Esophagus squamous epithelium (tissue), 5 donors: ENCODE measurements around the gene PET100. TPM values are rescaled to one million over a fixed set of nuclear protein-coding genes. Genes with fewer than 3 reads are reported as not detected.

ENCODE experiments used
- DNase-seq: peaks from one replicate; lab custom pipeline; 2025; lab: John Stamatoyannopoulos, UW
- H3K27ac ChIP-seq, 4 donors: fragments of 200-600 bp; sonication (generic); one replicate each; pipeline ENCODE4 v1.5.1; 2016 to 2019; ENCODE audit warnings: mild to moderate bottlenecking in 1 of 4
- H3K27me3 ChIP-seq, 4 donors: fragments of 200-600 bp; sonication (generic); 1 replicate in 3 of 4; 2 replicates in 1 of 4; pipeline versions ENCODE4 v1.5.1 to v1.6.0; 2017 to 2021; ENCODE audit warnings: antibody characterized with exemption in 1 of 4
- H3K36me3 ChIP-seq, 3 donors: fragments of 200-600 bp; sonication (generic); one replicate each; pipeline ENCODE4 v1.5.1; 2016 to 2019
- H3K4me1 ChIP-seq, 3 donors: fragments of 200-600 bp; sonication (generic); one replicate each; pipeline ENCODE4 v1.5.1; 2017 to 2019
- H3K4me3 ChIP-seq, 4 donors: fragments of 200-600 bp; sonication (generic); 1 replicate in 3 of 4; 2 replicates in 1 of 4; pipeline ENCODE4 v1.5.1; 2016 to 2019; ENCODE audit warnings: mild to moderate bottlenecking in 2 of 4, moderate library complexity in 1 of 4
- H3K9me3 ChIP-seq, 3 donors: fragments of 200-600 bp; sonication (generic); one replicate each; pipeline ENCODE4 v1.5.1; 2016 to 2019
- POLR2A ChIP-seq, 4 donors: fragments of 450-650 bp; IDR thresholded peaks; one replicate each; pipeline ENCODE4 v1.6.1; 2017; ENCODE audit warnings: antibody characterized with exemption in 4 of 4, mild to moderate bottlenecking in 4 of 4, moderate library complexity in 3 of 4
- WGBS, 2 donors: methylation state at CpG; one replicate each; pipeline ENCODE4 v1.1.5; 2018; 5-methylcytosine and 5-hydroxymethylcytosine counted together
- intact Hi-C: fragments of 100-400 bp; cut with DNase I; formaldehyde crosslinking; loops from one replicate; pipeline ENCODE4 v1.15.0; 2022
- total RNA-seq, 4 donors: library from RNA; depleted of rRNA; stranded (reverse); fragments of >200 nt; gene quantifications; one replicate each; pipeline ENCODE4 v1.1.0, GENCODE V29; 2016
- TF ChIP-seq, protein P1 (sequence below), 6 experiments: fragments of 450-650 bp in 4 of 6; fragments of 200-600 bp in 2 of 6; sonication (generic) in 2 of 6; IDR thresholded peaks; one replicate each; pipeline ENCODE4 v1.5.1; 2016 to 2019; ENCODE audit warnings: antibody characterized with exemption in 6 of 6, mild to moderate bottlenecking in 4 of 6, moderate library complexity in 4 of 6
- donor health status: DM: yes; HTN: yes; CAD: no.

Gene PET100
- total RNA-seq, 4 donors from 2014 or later, result 22.9 to 43.1 (median 25.7) TPM

GRCh38 chr19:7617735-7618134 lies 11.9 kb upstream of the PET100 start:
- no peak for TF ChIP-seq POLR2A (IDR thresholded peaks at IDR 0.05)
- TF ChIP-seq, protein P1, sequence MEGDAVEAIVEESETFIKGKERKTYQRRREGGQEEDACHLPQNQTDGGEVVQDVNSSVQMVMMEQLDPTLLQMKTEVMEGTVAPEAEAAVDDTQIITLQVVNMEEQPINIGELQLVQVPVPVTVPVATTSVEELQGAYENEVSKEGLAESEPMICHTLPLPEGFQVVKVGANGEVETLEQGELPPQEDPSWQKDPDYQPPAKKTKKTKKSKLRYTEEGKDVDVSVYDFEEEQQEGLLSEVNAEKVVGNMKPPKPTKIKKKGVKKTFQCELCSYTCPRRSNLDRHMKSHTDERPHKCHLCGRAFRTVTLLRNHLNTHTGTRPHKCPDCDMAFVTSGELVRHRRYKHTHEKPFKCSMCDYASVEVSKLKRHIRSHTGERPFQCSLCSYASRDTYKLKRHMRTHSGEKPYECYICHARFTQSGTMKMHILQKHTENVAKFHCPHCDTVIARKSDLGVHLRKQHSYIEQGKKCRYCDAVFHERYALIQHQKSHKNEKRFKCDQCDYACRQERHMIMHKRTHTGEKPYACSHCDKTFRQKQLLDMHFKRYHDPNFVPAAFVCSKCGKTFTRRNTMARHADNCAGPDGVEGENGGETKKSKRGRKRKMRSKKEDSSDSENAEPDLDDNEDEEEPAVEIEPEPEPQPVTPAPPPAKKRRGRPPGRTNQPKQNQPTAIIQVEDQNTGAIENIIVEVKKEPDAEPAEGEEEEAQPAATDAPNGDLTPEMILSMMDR (IDR thresholded peaks at IDR 0.05), result no peak
- Histone ChIP-seq H3K4me1 (peaks cover 15 to 46% (median 26%) of the 10 kb centered on the region in 3 donors), H3K9me3 (no peaks in the 10 kb centered on the region), H3K4me3 (no peak overlapping the region), H3K27me3 (no peaks in the 10 kb centered on the region), H3K36me3 (peaks cover 22 to 96% (median 28%) of the 10 kb centered on the region in 3 donors), H3K27ac (peak overlapping the region; percentile 76 to 91 (median 77))
- no peak for DNase-seq
- intact Hi-C loops, result no loop called here
- 85 to 89% methylated on average over 12 to 19 of the region's 28 CpGs for WGBS, 2 donors

GRCh38 chr19:7618348-7618747 lies 11.2 kb upstream of the PET100 start:
- no peaks in the 10 kb centered on the region for H3K9me3 ChIP-seq
- peak overlapping the region; percentile 76 to 91 (median 77) for H3K27ac ChIP-seq
- intact Hi-C loops, result no loop called here
- 64 to 70% methylated on average over 1 to 4 of the region's 4 CpGs for WGBS, 2 donors
- H3K27me3 ChIP-seq, result no peaks in the 10 kb centered on the region
- TF ChIP-seq POLR2A (IDR thresholded peaks at IDR 0.05), result no peak
- TF ChIP-seq, protein P1 (IDR thresholded peaks at IDR 0.05), result no peak
- peak overlapping the region in 1 of 4 donors; percentile 7 for H3K4me3 ChIP-seq
- peaks cover 21 to 96% (median 33%) of the 10 kb centered on the region in 3 donors for H3K36me3 ChIP-seq
- no peak for DNase-seq
- peaks cover 15 to 46% (median 26%) of the 10 kb centered on the region in 3 donors for H3K4me1 ChIP-seq

- Histone ChIP-seq H3K27ac (peak overlapping the region; percentile 76 to 91 (median 77)), H3K4me3 (peak overlapping the region in 1 of 4 donors; percentile 7), H3K9me3 (no peaks in the 10 kb centered on the region), H3K27me3 (no peaks in the 10 kb centered on the region), H3K4me1 (peaks cover 15 to 46% (median 26%) of the 10 kb centered on the region in 3 donors), H3K36me3 (peaks cover 21 to 97% (median 37%) of the 10 kb centered on the region in 3 donors)
- WGBS, 2 donors, result 58 to 77% methylated on average over 3 to 5 of the region's 21 CpGs
- no peak for TF ChIP-seq POLR2A (IDR thresholded peaks at IDR 0.05)
- TF ChIP-seq, protein P1 (IDR thresholded peaks at IDR 0.05), result no peak
- no peak for DNase-seq
- intact Hi-C loops, result no loop called here
These were observed 10.7 kb upstream of the PET100 start for GRCh38 chr19:7618771-7619510.

GRCh38 chr19:7619671-7620441 lies 9.7 kb upstream of the PET100 start:
- Histone ChIP-seq H3K36me3 (peaks cover 21 to 100% (median 38%) of the 10 kb centered on the region in 3 donors), H3K9me3 (no peaks in the 10 kb centered on the region), H3K27me3 (no peaks in the 10 kb centered on the region), H3K27ac (peak overlapping the region; percentile 76 to 91 (median 77)), H3K4me1 (peaks cover 15 to 46% (median 26%) of the 10 kb centered on the region in 3 donors), H3K4me3 (no peak overlapping the region)
- no peak for TF ChIP-seq POLR2A (IDR thresholded peaks at IDR 0.05)
- TF ChIP-seq, protein P1 (IDR thresholded peaks at IDR 0.05), result no peak
- 65 to 76% methylated on average over 5 to 14 of the region's 48 CpGs for WGBS, 2 donors
- intact Hi-C loops, result no loop called here
- no peak for DNase-seq
